ENCODE measurements around the gene HIVEP1.

The HIVEP1 gene

DNA sequence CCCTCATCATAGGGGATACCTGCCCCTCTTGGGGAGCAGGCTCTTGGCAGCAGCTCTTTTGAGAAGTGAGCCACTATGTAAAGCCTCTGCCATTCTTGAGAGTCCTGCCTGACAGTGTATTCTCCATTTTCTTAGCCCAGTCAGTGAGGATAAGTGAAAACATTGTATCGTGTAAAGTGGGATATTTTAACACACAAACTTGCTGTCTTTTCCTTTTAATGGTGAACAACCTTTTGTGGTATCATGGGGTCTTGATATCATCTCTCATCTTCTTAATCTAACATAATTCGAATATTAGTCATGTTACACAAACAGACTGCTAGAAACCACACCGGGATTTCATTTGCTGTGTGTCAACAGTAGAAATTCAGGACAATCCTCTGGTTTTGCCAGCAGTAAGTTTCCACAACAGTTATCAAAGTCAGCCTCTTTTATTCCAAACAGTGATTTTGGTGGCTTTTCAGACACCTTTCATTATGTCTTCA, 136.2 kb downstream of the HIVEP1 start:
- TF ChIP-seq, protein P1, sequence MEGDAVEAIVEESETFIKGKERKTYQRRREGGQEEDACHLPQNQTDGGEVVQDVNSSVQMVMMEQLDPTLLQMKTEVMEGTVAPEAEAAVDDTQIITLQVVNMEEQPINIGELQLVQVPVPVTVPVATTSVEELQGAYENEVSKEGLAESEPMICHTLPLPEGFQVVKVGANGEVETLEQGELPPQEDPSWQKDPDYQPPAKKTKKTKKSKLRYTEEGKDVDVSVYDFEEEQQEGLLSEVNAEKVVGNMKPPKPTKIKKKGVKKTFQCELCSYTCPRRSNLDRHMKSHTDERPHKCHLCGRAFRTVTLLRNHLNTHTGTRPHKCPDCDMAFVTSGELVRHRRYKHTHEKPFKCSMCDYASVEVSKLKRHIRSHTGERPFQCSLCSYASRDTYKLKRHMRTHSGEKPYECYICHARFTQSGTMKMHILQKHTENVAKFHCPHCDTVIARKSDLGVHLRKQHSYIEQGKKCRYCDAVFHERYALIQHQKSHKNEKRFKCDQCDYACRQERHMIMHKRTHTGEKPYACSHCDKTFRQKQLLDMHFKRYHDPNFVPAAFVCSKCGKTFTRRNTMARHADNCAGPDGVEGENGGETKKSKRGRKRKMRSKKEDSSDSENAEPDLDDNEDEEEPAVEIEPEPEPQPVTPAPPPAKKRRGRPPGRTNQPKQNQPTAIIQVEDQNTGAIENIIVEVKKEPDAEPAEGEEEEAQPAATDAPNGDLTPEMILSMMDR (IDR thresholded peaks at IDR 0.05; ENCODE audit: insufficient read depth, low read length, missing control alignments), result no peak
- H3K4me3 ChIP-seq (ENCODE audit: low read depth, low read length), result peak overlapping the region; percentile 15
- POLR2A ChIA-PET, result no interaction called here
- DNase-seq (ENCODE audit: low read depth, low spot score), result peak; percentile 42
- CTCF ChIA-PET, result interaction anchor here (0.6 to 2.0 kb wide), 10 partner anchors 9 to 492 kb away, joined by 3 to 8 read pairs (median 3); partner anchors contain the start of gene EDN1

DNA sequence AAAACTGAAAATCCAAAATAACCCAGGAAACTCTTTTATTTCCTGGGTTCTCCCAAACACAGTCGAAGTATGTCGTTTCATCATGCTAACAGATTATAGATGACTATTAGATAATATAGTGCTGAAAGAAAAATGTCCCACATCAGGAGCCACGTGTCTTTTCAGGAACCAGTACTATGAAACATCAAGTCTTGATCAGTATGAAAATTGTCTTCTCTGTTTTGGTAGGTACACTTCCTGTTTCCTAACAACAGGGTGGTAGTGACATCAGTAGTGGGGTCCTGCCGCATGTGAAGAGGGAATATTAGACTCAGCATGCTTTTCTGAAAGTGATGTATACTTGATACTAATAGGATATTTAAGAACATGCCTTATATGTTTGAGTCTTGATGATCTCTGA, 136.7 kb downstream of the HIVEP1 start:
- ChIA-PET CTCF (interaction anchor here (0.8 to 2.0 kb wide), 5 partner anchors 31 to 493 kb away, joined by 3 to 8 read pairs (median 3); partner anchors contain the start of gene EDN1), POLR2A (no interaction called here)
- H3K4me3 ChIP-seq (ENCODE audit: low read depth, low read length), result no peak overlapping the region
- no peak for DNase-seq (ENCODE audit: low read depth, low spot score)
- TF ChIP-seq, protein P1 (IDR thresholded peaks at IDR 0.05; ENCODE audit: insufficient read depth, low read length, missing control alignments), result no peak

DNA sequence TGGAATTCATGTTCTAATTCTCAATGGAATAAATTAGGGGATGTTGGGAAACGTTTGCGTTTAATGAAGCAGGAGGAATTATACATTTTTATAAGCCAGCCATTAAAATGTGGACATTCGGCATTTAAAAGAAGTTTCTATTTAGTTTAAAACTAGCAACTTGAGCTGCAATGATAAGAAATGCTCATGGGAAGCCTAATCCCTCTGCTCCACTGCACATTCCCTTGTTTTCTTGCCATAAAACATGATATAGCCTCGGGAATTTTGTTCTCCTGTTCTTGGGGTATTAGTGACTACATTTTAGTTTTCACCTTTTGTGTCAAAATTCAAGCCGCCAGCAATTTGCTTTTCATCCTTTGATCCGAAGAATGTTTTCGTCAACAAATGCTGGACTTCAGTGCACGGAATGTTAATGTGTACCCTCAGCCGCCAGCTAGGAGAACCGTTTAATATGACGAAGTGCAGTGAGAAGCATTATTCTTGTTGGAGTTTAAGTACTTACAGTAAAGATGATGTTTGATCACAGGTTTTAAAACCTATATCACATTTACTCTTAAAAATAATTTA, 137.9 kb downstream of the HIVEP1 start:
- no peak for DNase-seq (ENCODE audit: low read depth, low spot score)
- POLR2A ChIA-PET, result no interaction called here
- TF ChIP-seq, protein P1 (IDR thresholded peaks at IDR 0.05; ENCODE audit: insufficient read depth, low read length, missing control alignments), result no peak
- no peak overlapping the region for H3K4me3 ChIP-seq (ENCODE audit: low read depth, low read length)
- CTCF ChIA-PET, result interaction anchor here (0.6 to 2.0 kb wide), 3 partner anchors 140 to 455 kb away, joined by 3 to 6 read pairs (median 3); partner anchors contain the start of gene EDN1

DNA sequence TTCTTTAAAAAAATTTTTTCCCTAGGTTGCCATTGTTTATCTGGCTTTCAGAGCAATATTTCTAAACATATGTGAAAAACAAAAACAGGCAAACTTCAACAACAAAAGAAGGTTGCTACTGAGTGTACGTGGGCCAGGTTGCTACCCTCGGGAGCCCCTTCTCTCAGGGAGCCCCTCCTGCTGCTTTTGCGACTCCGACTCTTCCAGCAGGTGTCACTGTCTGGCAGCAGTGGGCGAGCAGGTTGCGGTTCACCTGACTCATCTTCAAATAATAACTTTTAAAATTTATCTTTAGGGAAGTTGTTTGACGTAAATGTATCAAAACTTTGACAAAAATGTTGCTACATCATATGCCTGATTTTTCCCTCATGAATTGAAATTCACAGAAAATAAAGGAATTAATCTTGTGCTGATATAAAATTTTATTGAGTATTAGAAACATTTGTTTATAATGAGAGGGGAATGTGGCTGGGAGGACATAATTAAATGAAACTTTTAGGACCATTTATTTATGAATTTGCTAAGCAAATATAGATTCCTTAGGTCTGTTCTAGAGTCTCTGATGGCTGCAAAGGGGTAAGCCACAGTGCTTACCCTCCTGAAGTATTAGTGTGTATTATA, 138.8 kb downstream of the HIVEP1 start:
- TF ChIP-seq, protein P1 (IDR thresholded peaks at IDR 0.05; ENCODE audit: insufficient read depth, low read length, missing control alignments), result peak; percentile 30
- CTCF ChIA-PET, result interaction anchor here (0.6 to 2.0 kb wide), 2 partner anchors 139 to 158 kb away, joined by 3 to 6 read pairs; partner anchors contain the start of gene EDN1
- no peak overlapping the region for H3K4me3 ChIP-seq (ENCODE audit: low read depth, low read length)
- POLR2A ChIA-PET, result no interaction called here
- no peak for DNase-seq (ENCODE audit: low read depth, low spot score)

DNA sequence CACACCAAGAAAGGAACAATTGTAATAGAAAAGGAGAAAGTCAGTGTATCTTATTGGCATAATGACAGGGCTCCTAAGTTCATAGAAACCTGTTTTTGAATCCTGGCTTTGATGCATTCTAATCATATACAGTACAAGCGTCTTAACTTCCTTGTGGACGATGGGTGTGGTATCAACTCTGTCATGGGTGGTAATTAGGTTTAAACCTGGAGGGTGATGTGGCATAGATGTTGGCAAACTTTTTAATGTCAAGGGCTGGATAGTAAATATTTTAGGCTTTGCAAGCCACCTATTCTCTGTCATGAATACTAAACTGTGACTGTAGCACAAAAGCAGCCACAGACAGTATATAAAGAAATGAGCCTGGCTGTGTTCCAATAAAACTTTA, 139.3 kb downstream of the HIVEP1 start:
- TF ChIP-seq, protein P1 (IDR thresholded peaks at IDR 0.05; ENCODE audit: insufficient read depth, low read length, missing control alignments), result no peak
- DNase-seq (ENCODE audit: low read depth, low spot score), result no peak
- ChIA-PET CTCF (no interaction called here), POLR2A (no interaction called here)
- H3K4me3 ChIP-seq (ENCODE audit: low read depth, low read length), result no peak overlapping the region
